SK-N-SH treated with all-trans-retinoic acid at 6 μM for 48 hours (cell line): ENCODE measurements around the gene TDO2.

Experiments
- BACH2 ChIP-seq: fragments of 250-450 bp; sonication (Bioruptor Pico); IDR thresholded peaks from 2 replicates; pipeline ENCODE4 v1.9.0; 2021; ENCODE audit warnings: mild to moderate bottlenecking, borderline replicate concordance
- ISL1 ChIP-seq: fragments of 250-450 bp; sonication (Bioruptor Pico); IDR thresholded peaks from 2 replicates; pipeline ENCODE4 v2.1.2; 2022; ENCODE audit warnings: mild to moderate bottlenecking, moderate library complexity
- PATZ1 ChIP-seq: fragments of 250-450 bp; sonication (Bioruptor Pico); IDR thresholded peaks from 2 replicates; pipeline ENCODE4 v1.8.0; 2020; ENCODE audit warnings: mild to moderate bottlenecking, moderate library complexity, borderline replicate concordance
- PPARA ChIP-seq: fragments of 250-450 bp; sonication (Bioruptor Pico); IDR thresholded peaks from 2 replicates; pipeline ENCODE4 v1.5.0; 2020; ENCODE audit warnings: mild to moderate bottlenecking, borderline replicate concordance
- RARB ChIP-seq: fragments of 250-450 bp; sonication (Bioruptor Pico); IDR thresholded peaks from 2 replicates; pipeline ENCODE4 v1.8.0; 2021; ENCODE audit warnings: mild to moderate bottlenecking, moderate library complexity
- TCF4 ChIP-seq: fragments of 250-450 bp; sonication (Bioruptor Pico); IDR thresholded peaks from 2 replicates; pipeline ENCODE4 v1.8.0; 2021; ENCODE audit warnings: mild to moderate bottlenecking, moderate library complexity, borderline replicate concordance
- ZFP3 ChIP-seq: fragments of 250-450 bp; sonication (Bioruptor Pico); IDR thresholded peaks from 2 replicates; pipeline ENCODE4 v1.5.0; 2020; ENCODE audit warnings: mild to moderate bottlenecking, moderate library complexity
- ZFP30 ChIP-seq: fragments of 450-650 bp; formaldehyde crosslinking; IDR thresholded peaks from 2 replicates; pipeline ENCODE4 v1.5.0; 2022; ENCODE audit warnings: mild to moderate bottlenecking, moderate library complexity

- TF ChIP-seq PATZ1 (no peak), PPARA (CRISPR knock-in tag) (no peak), ZFP3 (CRISPR knock-in tag) (no peak), ISL1 (no peak), RARB (no peak), ZFP30 (no peak), TCF4 (CRISPR knock-in tag) (no peak), BACH2 (no peak)
These were observed 28.1 kb downstream of the TDO2 start for GRCh38 chr4:155931634-155932033.
